ENCODE measurements around the gene EXOC6.
"Not testable (repeated sequence)": the region's sequence is repeated elsewhere in the genome, so short reads cannot be mapped to it uniquely, and the experiment has no call there.

Gene EXOC6

DNA sequence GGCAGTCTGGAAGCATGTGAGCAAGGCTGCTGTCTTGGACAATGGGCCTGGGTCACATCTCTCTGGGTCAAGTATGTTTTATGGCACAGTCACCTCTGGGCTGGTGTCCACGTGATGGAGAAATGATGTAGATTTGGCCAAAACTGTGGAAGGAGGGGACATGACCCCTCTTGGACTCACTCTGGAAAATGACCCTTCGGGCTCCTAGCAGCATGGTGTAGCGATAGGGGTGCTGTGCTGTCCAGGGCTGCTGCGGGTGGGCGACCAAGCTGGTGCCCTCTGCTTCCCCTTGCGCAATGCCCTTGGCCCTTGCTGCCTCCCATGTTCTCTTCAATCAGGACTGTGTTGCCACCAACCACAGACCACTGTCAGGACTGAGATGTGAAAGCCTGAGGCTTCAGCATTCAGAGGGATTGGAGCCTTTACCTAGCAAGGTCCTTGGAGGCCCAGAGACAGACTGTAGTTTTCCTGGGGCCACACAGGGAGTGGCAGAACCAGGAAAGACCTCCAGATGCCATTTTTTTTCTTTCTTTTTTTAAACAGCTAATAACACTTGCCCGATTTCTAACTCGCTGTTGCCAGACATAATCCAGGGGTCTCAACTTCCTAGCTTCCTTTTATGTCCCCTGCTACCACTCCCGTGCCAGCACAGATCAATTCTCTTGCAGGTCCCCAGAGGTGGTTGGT lies 231.5 kb downstream of the EXOC6 start:
- no peak for DNase-seq (ENCODE audit: low spot score)

DNA sequence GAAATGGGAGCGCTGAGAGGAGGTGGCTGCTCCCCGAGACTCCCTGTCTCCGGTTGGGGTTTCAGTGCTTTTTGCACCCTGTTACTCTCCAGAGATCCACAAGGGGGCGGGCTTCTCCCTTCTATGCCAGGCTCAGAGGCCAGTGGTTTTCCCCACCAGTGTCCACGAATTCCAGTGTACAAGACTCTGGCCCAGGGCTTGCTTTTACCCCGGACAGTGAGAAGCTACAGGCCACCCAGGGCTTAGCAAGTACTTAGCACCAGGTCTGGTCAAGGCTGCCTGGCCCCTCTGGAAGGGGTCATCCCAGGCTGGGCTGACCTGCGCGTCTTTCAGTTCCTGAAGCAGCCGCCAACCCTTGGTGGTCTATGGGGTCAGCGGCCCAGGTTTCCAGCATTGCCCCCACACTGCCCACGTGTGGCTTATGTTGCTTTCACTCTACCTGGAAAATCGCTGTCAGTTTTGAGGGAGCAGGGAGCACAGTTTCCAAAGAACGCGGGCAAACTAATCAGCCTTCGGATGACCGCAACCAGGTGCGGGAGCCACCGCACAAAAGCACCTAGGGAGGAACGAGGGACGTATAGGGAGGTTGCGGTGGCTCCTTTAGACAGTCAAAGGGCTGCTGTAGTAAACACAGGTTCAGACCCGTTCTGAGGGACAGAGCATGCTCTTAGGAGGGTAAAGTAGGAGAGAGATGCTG lies 232.2 kb downstream of the EXOC6 start:
- DNase-seq (ENCODE audit: low spot score) = peak; percentile 35

DNA sequence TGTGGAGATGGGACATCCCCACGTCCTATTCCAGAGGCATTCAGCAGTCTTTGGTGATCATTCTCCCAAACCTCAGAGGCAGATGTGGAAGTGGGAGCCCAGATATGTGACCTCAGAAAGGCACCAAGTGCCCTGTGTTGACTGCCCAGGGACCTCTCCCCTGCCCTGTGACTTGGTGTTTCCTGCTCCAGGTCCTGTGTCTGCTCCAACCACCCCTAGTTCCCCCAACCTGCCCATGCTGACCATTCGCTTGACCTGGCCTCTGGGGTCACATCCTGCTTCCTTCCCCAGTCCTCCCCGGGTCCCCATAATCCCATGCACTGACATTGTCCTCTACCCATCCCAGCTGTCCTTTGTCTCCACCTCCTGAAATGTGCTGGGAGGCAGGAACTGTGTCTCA lies 233.0 kb downstream of the EXOC6 start:
- DNase-seq (ENCODE audit: low spot score) = no peak

- DNase-seq (ENCODE audit: low spot score) = no peak
Observed at GRCh38 chr10:93081834-93082233, 233.5 kb downstream of the EXOC6 start.

- DNase-seq (ENCODE audit: low spot score) = no peak
Observed at GRCh38 chr10:93083743-93084539, 235.6 kb downstream of the EXOC6 start.

DNA sequence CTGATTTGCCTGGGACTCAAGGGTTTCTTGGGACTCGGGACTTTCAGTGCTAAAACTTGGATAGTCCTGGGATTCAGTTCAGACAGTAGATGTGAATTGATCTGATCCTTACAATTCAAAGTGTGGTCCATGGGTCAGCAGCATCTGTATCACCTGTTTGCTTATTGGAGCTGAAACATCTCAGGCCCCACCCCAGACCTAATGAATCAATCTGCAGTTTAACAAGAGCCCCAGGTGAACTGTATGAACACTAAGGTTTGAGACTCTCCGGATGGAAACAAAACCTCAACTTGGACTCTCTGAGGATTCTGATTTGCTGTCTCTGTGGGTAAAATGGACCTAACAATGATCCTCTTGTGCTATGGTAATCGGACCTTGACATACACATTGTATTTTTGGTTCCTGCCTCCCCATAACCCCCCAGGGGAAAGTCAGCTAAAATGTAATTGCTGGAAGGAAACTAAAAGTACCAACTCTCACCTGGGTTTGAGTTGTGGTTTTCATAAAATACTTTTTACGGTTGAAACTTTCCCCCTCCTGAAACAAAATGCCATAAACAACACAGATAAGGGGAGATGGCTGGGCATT lies 237.0 kb downstream of the EXOC6 start:
- DNase-seq (ENCODE audit: low spot score) = no peak

DNA sequence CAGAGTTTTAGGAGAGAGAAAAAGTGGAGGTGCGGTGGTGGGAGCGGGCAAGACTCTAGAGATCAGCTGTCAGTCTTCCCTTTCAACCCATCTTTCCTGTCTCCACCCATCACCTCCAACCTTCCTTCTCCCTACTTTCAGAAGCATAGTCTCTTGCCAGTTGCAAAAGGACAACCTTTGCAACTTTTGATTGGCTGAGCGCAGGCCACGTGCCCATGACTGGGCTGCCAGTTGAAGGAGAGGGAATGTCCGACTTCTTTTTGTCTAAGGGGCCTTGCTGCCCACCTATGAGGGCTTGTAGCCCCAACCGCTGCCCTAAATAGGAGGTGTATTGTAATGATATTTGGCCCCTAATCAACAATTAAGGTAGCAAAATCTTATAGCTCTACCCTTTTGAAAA lies 238.0 kb downstream of the EXOC6 start:
- DNase-seq (ENCODE audit: low spot score) = no peak

DNA sequence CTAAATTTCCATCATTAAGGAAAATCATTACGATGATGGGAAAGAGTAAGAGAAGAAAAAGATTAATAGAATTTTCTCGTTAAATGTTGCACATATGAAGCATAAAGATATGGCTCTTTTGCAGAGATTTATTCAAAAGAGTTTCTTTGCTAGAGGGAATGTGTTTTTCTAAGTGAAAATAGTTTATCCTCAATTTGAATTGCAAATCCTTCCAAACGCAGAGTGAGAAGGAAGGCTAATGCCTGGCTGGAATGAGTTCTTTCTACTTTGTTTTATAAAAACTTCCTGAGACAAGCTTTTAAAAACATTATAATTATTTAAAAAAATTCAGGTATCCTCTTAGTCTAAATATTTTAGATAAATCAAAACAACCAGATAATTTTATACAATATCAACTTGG lies 239.5 kb downstream of the EXOC6 start:
- no peak for DNase-seq (ENCODE audit: low spot score)

DNA sequence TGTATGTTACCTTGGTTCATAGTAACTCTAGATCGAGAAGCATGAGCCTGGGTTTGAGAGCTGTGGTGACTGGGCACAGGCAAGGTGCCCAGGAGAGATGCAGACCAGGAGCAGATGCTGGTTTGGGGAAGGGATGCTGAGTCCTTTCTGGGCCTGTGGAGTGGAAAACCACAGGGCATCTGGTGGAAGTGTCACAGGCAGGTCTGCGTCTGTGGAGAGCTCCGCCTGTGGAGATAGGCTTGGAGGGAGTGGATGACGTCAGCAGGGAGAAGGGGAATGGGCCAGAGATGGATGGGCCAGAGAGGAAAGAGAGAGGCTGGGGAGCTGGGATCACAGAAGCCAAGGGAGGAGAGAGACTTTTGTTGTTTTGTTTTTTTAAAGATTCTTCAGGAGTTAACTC lies 240.1 kb downstream of the EXOC6 start:
- no peak for DNase-seq (ENCODE audit: low spot score)

- DNase-seq (ENCODE audit: low spot score) = no peak
Observed at GRCh38 chr10:93090619-93091018, 242.3 kb downstream of the EXOC6 start.

DNA sequence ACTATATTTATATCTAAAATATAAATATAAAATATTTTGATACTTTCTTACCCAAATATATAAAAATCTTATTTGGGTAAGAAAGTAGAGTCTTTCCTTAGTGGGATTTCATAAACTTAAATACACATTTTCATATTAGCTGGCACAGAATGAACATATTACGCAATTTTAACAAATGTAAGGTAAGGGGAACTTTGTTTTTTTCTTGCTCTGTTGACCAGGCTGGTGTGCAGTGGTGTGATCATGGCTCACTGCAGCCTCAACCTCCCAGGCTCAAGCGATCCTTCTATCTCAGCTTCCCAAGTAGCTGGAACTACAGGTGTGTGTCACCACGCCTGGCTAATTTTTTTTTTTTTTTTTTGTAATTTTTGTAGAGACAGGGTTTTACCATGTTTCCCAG lies 243.6 kb downstream of the EXOC6 start:
- DNase-seq (ENCODE audit: low spot score) = no peak

GRCh38 chr10:93095225-93095624 lies 246.9 kb downstream of the EXOC6 start:
- no peak for DNase-seq (ENCODE audit: low spot score)

- no peak for DNase-seq (ENCODE audit: low spot score)
Observed at GRCh38 chr10:93096901-93097300, 248.6 kb downstream of the EXOC6 start.

- DNase-seq (ENCODE audit: low spot score) = no peak
Observed at GRCh38 chr10:93097386-93097785, 249.1 kb downstream of the EXOC6 start.

- no peak for DNase-seq (ENCODE audit: low spot score)
Observed at GRCh38 chr10:93098816-93099215, 250.5 kb downstream of the EXOC6 start.

DNA sequence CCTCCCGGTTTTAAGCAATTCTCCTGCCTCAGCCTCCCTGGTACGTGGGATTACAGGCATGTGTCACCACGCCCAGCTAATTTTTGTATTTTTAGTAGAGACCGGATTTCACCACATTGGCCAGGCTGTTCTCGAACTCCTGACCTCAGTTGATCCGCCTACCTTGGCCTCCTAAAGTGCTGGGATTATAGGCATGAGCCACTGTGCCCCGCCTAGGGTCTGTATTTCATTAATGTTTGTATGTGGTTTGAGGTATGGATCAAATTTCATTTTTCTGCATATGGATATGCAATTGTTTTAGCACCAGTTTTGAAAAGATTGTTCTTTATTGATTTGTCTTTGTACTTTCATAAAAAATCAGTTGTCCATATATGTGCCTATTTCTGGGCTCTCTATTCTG lies 251.3 kb downstream of the EXOC6 start:
- DNase-seq (ENCODE audit: low spot score) = no peak

- not testable (repeated sequence) for DNase-seq (ENCODE audit: low spot score)
Observed at GRCh38 chr10:93101148-93101547, 252.8 kb downstream of the EXOC6 start.

GRCh38 chr10:93103953-93104352 lies 255.6 kb downstream of the EXOC6 start:
- no peak for DNase-seq (ENCODE audit: low spot score)

DNA sequence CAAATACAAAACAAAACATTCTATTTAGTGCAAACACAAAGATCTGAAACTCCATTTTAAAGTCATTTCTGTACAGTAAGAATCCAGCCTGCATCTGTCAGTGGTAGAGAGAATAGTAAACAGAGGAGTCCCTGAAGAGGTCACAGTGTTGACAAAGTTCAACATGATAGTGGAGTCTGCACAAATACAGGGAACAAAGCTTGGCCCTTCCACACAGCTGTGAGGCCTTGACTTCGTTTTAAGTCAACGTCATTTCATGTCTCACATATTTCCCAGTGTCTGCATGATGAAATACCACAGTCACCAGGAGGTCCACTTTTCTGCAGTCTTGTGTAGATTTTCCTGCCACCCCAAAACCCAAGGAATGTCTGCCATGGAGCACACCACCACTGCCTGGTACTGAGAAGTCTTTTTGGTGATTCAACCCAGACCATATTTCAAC lies 258.3 kb downstream of the EXOC6 start:
- DNase-seq (ENCODE audit: low spot score) = no peak
